GM12801 (cell line): ENCODE results near the gene CEBPG.

Source experiments
- CTCF ChIP-seq: IDR thresholded peaks from one replicate; pipeline ENCODE4 v1.5.1; 2011; ENCODE audit warnings: control low read depth; ENCODE audit not compliant: insufficient read length; ENCODE audit errors: extremely low read depth

Gene CEBPG

GRCh38 chr19:33355535-33355934 lies 18.0 kb upstream of the CEBPG start:
- no peak for TF ChIP-seq CTCF

- TF ChIP-seq CTCF, result no peak
These were observed 16.0 kb upstream of the CEBPG start for GRCh38 chr19:33357556-33357955.

GRCh38 chr19:33358408-33358807 lies 15.1 kb upstream of the CEBPG start:
- TF ChIP-seq CTCF, result no peak

GRCh38 chr19:33359581-33359980 lies 13.9 kb upstream of the CEBPG start:
- TF ChIP-seq CTCF, result no peak

- no peak for TF ChIP-seq CTCF
These were observed 10.8 kb upstream of the CEBPG start for GRCh38 chr19:33362508-33363228.

GRCh38 chr19:33363476-33363875 lies 10.0 kb upstream of the CEBPG start:
- no peak for TF ChIP-seq CTCF

- no peak for TF ChIP-seq CTCF
These were observed 7.8 kb upstream of the CEBPG start for GRCh38 chr19:33365691-33366090.

GRCh38 chr19:33366127-33366526 lies 7.4 kb upstream of the CEBPG start:
- no peak for TF ChIP-seq CTCF
